Astrocyte (in vitro differentiated cells and primary cell): ENCODE measurements around the gene SYT2.

Experiments
- EZH2 ChIP-seq: IDR thresholded peaks from 2 replicates; pipeline ENCODE4 v1.6.1; 2012; ENCODE audit warnings: mild to moderate bottlenecking, low read length, inconsistent platforms; ENCODE audit not compliant: insufficient read depth
- TF ChIP-seq, protein P1 (sequence below): IDR thresholded peaks from 2 replicates; pipeline ENCODE4 v1.5.1; 2011; ENCODE audit warnings: low read depth, mild to moderate bottlenecking, inconsistent platforms, low read length, moderate library complexity; ENCODE audit not compliant: insufficient read depth

GRCh38 chr1:202709276-202710041, 795 bp downstream of the SYT2 start:
- TF ChIP-seq, protein P1, sequence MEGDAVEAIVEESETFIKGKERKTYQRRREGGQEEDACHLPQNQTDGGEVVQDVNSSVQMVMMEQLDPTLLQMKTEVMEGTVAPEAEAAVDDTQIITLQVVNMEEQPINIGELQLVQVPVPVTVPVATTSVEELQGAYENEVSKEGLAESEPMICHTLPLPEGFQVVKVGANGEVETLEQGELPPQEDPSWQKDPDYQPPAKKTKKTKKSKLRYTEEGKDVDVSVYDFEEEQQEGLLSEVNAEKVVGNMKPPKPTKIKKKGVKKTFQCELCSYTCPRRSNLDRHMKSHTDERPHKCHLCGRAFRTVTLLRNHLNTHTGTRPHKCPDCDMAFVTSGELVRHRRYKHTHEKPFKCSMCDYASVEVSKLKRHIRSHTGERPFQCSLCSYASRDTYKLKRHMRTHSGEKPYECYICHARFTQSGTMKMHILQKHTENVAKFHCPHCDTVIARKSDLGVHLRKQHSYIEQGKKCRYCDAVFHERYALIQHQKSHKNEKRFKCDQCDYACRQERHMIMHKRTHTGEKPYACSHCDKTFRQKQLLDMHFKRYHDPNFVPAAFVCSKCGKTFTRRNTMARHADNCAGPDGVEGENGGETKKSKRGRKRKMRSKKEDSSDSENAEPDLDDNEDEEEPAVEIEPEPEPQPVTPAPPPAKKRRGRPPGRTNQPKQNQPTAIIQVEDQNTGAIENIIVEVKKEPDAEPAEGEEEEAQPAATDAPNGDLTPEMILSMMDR: no peak
- peak; percentile 20 for TF ChIP-seq EZH2
